ENCODE results near the gene ST6GALNAC1. TPM values are rescaled to one million over a fixed set of nuclear protein-coding genes. Genes with fewer than 3 reads are reported as not detected.
A peak's percentile ranks its signal among the peaks of the same experiment; 100 is the strongest.

ST6GALNAC1 gene
- total and polyA plus RNA-seq, 4 experiments from 2014 or later, result 12.7 to 45.8 (median 14.4) TPM

DNA sequence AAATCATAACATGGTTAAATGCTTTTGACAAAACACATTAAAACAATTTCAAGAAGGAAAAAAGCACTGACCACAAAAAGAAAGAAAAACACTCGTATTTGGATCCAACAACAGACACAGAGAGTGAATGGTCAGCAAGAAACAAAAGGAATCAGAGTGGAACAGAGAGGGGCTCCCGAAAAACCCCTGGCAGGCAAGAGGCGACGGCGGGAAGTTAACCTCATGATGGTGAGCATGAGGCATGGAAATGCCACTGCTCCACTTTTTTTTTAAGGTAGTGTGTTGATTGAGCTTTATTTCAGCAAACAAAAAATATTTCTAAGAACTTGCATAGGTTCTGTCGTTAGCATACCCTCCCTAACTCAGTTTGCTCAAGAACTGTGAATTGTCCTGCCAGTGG is 32.1 kb upstream of the ST6GALNAC1 start:
- peaks cover 16 to 23% (median 22%) of the 10 kb centered on the region in 4 donors for H3K4me1 Mint-ChIP-seq
- DNase-seq, result no peak
- Histone ChIP-seq H3K36me3 (ENCODE audit: insufficient read depth, low read length) (no peaks in the 10 kb centered on the region), H3K27me3 (ENCODE audit: insufficient read depth, low read length) (no peaks in the 10 kb centered on the region), H3K4me1 (ENCODE audit: insufficient read depth, low read length) (peaks cover 45% of the 10 kb centered on the region), H3K9me3 (ENCODE audit: control insufficient read depth in 1 of 2, low read length in 2 of 2) (no peaks in the 10 kb centered on the region), H3K4me3 (ENCODE audit: low read length in 2 of 2) (no peak overlapping the region), H3K27ac (ENCODE audit: low read depth, low read length) (no peak overlapping the region)
- peaks cover 0 to 7% of the 10 kb centered on the region in 2 donors for H3K36me3 Mint-ChIP-seq
- H3K27me3 Mint-ChIP-seq, result no peaks in the 10 kb centered on the region
- H3K27ac Mint-ChIP-seq, result no peak overlapping the region
- H3K4me3 Mint-ChIP-seq, result no peak overlapping the region
- no peaks in the 10 kb centered on the region for H3K9me3 Mint-ChIP-seq
- intact Hi-C loops (cut with micrococcal nuclease), result loop anchor here (10.0 kb wide), 1 partner anchor 221 kb away; the partner anchor contains the start of gene UBE2O
- POLR2A ChIA-PET (ENCODE audit: partially characterized antibody), result interaction anchor here (1.5 kb wide), 2 partner anchors 17 to 32 kb away, joined by 3 to 5 read pairs; partner anchors contain the start of gene ST6GALNAC1
- CTCF ChIA-PET (ENCODE audit: partially characterized antibody), result interaction anchor here (1.2 to 1.5 kb wide), 2 partner anchors 117 to 153 kb away, joined by 4 read pairs; no protein-coding TSS in a partner anchor

DNA sequence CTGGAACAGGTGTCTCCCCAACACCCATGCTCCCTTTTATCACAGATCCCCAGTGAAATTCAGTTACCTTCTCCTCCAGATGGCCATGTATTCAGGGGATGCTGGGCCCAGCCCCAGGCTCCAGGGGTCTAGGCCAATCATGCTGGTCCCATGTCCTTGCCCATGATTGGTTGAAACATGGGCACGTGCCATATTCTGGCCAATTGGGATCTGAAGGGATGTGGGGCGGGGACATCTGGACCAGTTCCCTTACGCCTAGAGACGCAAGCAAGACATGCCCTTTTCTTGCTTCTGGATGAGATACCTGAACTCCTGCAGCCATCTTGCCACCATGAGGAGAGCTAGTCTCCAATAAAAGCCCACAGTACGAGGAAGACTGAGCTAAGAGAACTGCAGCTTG is 31.0 kb upstream of the ST6GALNAC1 start:
- no peaks in the 10 kb centered on the region for H3K27me3 Mint-ChIP-seq
- no peaks in the 10 kb centered on the region for H3K9me3 Mint-ChIP-seq
- Histone ChIP-seq H3K4me3 (ENCODE audit: low read length in 2 of 2) (no peak overlapping the region), H3K27ac (ENCODE audit: low read depth, low read length) (no peak overlapping the region), H3K4me1 (ENCODE audit: insufficient read depth, low read length) (peaks cover 56% of the 10 kb centered on the region), H3K27me3 (ENCODE audit: insufficient read depth, low read length) (no peaks in the 10 kb centered on the region), H3K36me3 (ENCODE audit: insufficient read depth, low read length) (no peaks in the 10 kb centered on the region), H3K9me3 (ENCODE audit: control insufficient read depth in 1 of 2, low read length in 2 of 2) (no peaks in the 10 kb centered on the region)
- no peak overlapping the region for H3K4me3 Mint-ChIP-seq
- peaks cover 20 to 32% (median 31%) of the 10 kb centered on the region in 4 donors for H3K4me1 Mint-ChIP-seq
- intact Hi-C loops (cut with micrococcal nuclease), result loop anchor here (5.0 to 10.0 kb wide), 3 partner anchors 52 to 220 kb away; partner anchors contain the start of genes JMJD6, METTL23 and UBE2O
- H3K27ac Mint-ChIP-seq, result no peak overlapping the region
- peaks cover 0 to 7% of the 10 kb centered on the region in 2 donors for H3K36me3 Mint-ChIP-seq
- DNase-seq, result no peak
- ChIA-PET CTCF (ENCODE audit: partially characterized antibody) (interaction anchor here (0.7 to 1.6 kb wide), 5 partner anchors 32 to 152 kb away, joined by 3 to 8 read pairs (median 4); no protein-coding TSS in a partner anchor), POLR2A (ENCODE audit: partially characterized antibody) (interaction anchor here (0.6 to 1.5 kb wide), 3 partner anchors 13 to 117 kb away, joined by 3 to 5 read pairs (median 5); no protein-coding TSS in a partner anchor)

DNA sequence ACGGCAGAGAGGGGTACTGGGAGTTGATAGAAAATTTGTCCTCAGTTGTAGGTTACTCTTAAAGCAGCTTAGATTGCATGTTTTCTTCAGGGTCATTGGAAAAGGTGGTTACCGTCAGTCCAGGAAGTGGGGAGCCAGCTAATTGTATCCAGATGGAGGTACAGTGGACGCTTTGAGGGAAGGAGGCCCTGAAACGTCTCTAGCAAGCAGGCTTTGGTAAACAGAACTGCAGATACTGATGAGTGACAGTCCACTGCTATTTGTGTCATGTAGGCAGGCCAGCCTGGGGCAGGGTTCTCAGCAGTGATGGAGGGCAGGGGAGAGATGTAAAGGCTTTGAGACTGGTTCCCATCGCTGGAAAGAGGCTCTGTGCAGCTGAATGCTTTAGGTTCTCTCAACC is 30.2 kb upstream of the ST6GALNAC1 start:
- H3K4me1 Mint-ChIP-seq, result peaks cover 22 to 32% (median 29%) of the 10 kb centered on the region in 4 donors
- Histone ChIP-seq H3K4me3 (ENCODE audit: low read length in 2 of 2) (no peak overlapping the region), H3K27ac (ENCODE audit: low read depth, low read length) (no peak overlapping the region), H3K27me3 (ENCODE audit: insufficient read depth, low read length) (no peaks in the 10 kb centered on the region), H3K4me1 (ENCODE audit: insufficient read depth, low read length) (peaks cover 48% of the 10 kb centered on the region), H3K36me3 (ENCODE audit: insufficient read depth, low read length) (no peaks in the 10 kb centered on the region), H3K9me3 (ENCODE audit: control insufficient read depth in 1 of 2, low read length in 2 of 2) (no peaks in the 10 kb centered on the region)
- intact Hi-C loops (cut with micrococcal nuclease), result loop anchor here (5.0 to 10.0 kb wide), 3 partner anchors 51 to 219 kb away; partner anchors contain the start of genes JMJD6, METTL23 and UBE2O
- peak overlapping the region in 2 of 7 donors; percentile 35 to 57 for H3K27ac Mint-ChIP-seq
- peak overlapping the region in 3 of 8 donors; percentile 17 to 54 (median 46) for H3K4me3 Mint-ChIP-seq
- ChIA-PET CTCF (ENCODE audit: partially characterized antibody) (interaction anchor here (0.7 to 2.3 kb wide), 4 partner anchors 10 to 151 kb away, joined by 3 to 8 read pairs (median 4); no protein-coding TSS in a partner anchor), POLR2A (ENCODE audit: partially characterized antibody) (interaction anchor here (1.5 kb wide), 1 partner anchor 117 kb away, joined by 3 read pairs; no protein-coding TSS in a partner anchor)
- H3K9me3 Mint-ChIP-seq, result no peaks in the 10 kb centered on the region
- H3K36me3 Mint-ChIP-seq, result peaks cover 0 to 7% of the 10 kb centered on the region in 2 donors
- DNase-seq, result no peak
- no peaks in the 10 kb centered on the region for H3K27me3 Mint-ChIP-seq

DNA sequence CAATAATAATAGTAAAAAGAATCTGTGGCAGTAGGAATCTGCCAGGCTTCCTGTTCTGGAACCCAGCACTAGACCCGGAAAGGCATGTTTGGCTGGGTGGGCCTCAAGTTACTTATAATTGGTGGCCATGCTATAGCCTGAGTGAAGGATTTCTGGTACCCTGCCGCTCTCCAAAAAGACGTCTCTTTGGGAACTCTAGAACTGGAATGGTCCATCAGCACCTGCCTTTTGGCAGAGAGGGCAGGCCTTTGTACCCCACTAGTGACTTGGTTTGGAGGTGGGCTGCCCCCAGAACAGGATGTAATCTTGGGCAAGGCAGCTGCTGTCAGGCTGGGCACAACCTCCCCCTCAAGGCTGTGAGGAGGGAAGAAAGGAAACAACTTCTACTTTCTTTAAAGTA is 29.3 kb upstream of the ST6GALNAC1 start:
- Histone ChIP-seq H3K9me3 (ENCODE audit: control insufficient read depth in 1 of 2, low read length in 2 of 2) (no peaks in the 10 kb centered on the region), H3K27me3 (ENCODE audit: insufficient read depth, low read length) (no peaks in the 10 kb centered on the region), H3K4me1 (ENCODE audit: insufficient read depth, low read length) (peaks cover 40% of the 10 kb centered on the region), H3K27ac (ENCODE audit: low read depth, low read length) (no peak overlapping the region), H3K36me3 (ENCODE audit: insufficient read depth, low read length) (no peaks in the 10 kb centered on the region), H3K4me3 (ENCODE audit: low read length in 2 of 2) (no peak overlapping the region)
- peaks cover 22 to 32% (median 29%) of the 10 kb centered on the region in 4 donors for H3K4me1 Mint-ChIP-seq
- CTCF ChIA-PET (ENCODE audit: partially characterized antibody), result interaction anchor here (0.6 to 2.3 kb wide), 2 partner anchors 11 to 150 kb away, joined by 4 to 5 read pairs; no protein-coding TSS in a partner anchor
- no peaks in the 10 kb centered on the region for H3K9me3 Mint-ChIP-seq
- no peak for DNase-seq
- peak overlapping the region; percentile 87 to 97 (median 92) for H3K4me3 Mint-ChIP-seq
- no peaks in the 10 kb centered on the region for H3K27me3 Mint-ChIP-seq
- intact Hi-C loops (cut with micrococcal nuclease), result loop anchor here (5.0 to 10.0 kb wide), 3 partner anchors 51 to 218 kb away; partner anchors contain the start of genes JMJD6, METTL23 and UBE2O
- peak overlapping the region in 3 of 7 donors; percentile 96 to 98 (median 98) for H3K27ac Mint-ChIP-seq
- peaks cover 0 to 7% of the 10 kb centered on the region in 2 donors for H3K36me3 Mint-ChIP-seq
- POLR2A ChIA-PET (ENCODE audit: partially characterized antibody), result interaction anchor here (1.3 to 4.1 kb wide), 6 partner anchors 8 to 112 kb away, joined by 4 to 86 read pairs (median 18); no protein-coding TSS in a partner anchor

DNA sequence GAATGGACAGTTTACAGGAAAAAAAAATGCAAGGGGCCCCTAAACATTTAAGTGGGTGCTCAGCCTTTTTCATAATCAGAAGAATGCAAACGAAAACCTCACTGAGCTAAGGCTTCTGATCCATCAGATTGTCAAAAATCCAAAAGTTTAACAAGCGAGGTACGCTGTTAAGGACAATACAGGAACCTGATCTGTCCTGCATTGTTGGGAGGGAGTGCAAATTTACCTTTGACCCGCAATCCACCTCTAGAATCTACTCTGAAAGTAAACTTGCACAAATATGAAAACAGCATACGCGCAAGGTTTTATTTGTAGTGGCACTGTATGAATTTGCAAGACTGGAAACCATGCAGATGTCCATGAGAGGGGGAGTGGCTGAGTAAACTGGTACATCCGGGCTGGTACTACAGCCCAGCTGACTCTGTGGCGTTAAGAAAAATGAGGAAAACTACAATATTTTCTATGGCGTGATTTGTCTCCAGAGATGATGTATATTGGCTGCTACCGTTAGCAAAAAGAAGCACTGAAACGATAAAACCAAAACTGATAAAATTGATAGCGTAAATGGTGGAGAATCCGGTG is 28.8 kb upstream of the ST6GALNAC1 start:
- H3K36me3 ChIP-seq (ENCODE audit: insufficient read depth, low read length), result no peaks in the 10 kb centered on the region
- CTCF ChIA-PET (ENCODE audit: partially characterized antibody), result interaction anchor here (0.6 to 3.3 kb wide), 8 partner anchors 9 to 149 kb away, joined by 3 to 29 read pairs (median 6); no protein-coding TSS in a partner anchor
- peak overlapping the region; percentile 75 to 83 for H3K4me3 ChIP-seq (ENCODE audit: low read length in 2 of 2)
- H3K27me3 ChIP-seq (ENCODE audit: insufficient read depth, low read length), result no peaks in the 10 kb centered on the region
- H3K27ac Mint-ChIP-seq, result peak overlapping the region; percentile 91 to 98 (median 97)
- peak overlapping the region; percentile 72 for H3K27ac ChIP-seq (ENCODE audit: low read depth, low read length)
- no peak for DNase-seq
- peaks cover 0 to 7% of the 10 kb centered on the region in 2 donors for H3K36me3 Mint-ChIP-seq
- no peaks in the 10 kb centered on the region for H3K9me3 Mint-ChIP-seq
- H3K4me1 Mint-ChIP-seq, result peaks cover 22 to 32% (median 29%) of the 10 kb centered on the region in 4 donors
- H3K27me3 Mint-ChIP-seq, result no peaks in the 10 kb centered on the region
- H3K9me3 ChIP-seq (ENCODE audit: control insufficient read depth in 1 of 2, low read length in 2 of 2), result no peaks in the 10 kb centered on the region
- intact Hi-C loops (cut with micrococcal nuclease), result loop anchor here (5.0 to 10.0 kb wide), 3 partner anchors 50 to 218 kb away; partner anchors contain the start of genes JMJD6, METTL23 and UBE2O
- POLR2A ChIA-PET (ENCODE audit: partially characterized antibody), result interaction anchor here (0.6 to 4.1 kb wide), 30 partner anchors 9 to 772 kb away, joined by 3 to 86 read pairs (median 4); partner anchors contain the start of genes JMJD6, METTL23, MXRA7 and PRCD
- peak overlapping the region; percentile 87 to 97 (median 92) for H3K4me3 Mint-ChIP-seq
- peaks cover 35% of the 10 kb centered on the region for H3K4me1 ChIP-seq (ENCODE audit: insufficient read depth, low read length)

DNA sequence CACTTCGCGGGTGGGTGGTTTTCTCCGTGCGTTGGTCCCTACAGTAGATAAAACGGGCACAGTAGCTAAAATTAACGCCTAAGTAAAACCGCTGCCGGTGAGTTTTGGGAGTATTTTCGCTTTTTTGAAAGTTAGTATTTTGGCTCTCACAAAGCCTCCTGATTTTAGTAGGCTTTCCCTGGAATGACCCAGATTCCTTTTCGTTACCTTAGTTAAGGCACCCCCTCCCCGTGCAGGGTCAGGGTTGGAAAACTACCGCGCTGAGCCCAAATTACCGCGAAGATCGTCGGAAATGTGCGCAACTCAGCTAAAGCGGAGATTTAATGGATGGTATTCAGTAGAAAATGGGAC is 28.3 kb upstream of the ST6GALNAC1 start:
- DNase-seq, result no peak
- Mint-ChIP-seq H3K4me1 (peaks cover 22 to 32% (median 29%) of the 10 kb centered on the region in 4 donors), H3K4me3 (peak overlapping the region; percentile 87 to 97 (median 92)), H3K36me3 (peaks cover 0 to 7% of the 10 kb centered on the region in 2 donors), H3K9me3 (no peaks in the 10 kb centered on the region), H3K27ac (peak overlapping the region; percentile 91 to 98 (median 97)), H3K27me3 (no peaks in the 10 kb centered on the region)
- Histone ChIP-seq H3K27me3 (ENCODE audit: insufficient read depth, low read length) (no peaks in the 10 kb centered on the region), H3K36me3 (ENCODE audit: insufficient read depth, low read length) (no peaks in the 10 kb centered on the region), H3K4me3 (ENCODE audit: low read length in 2 of 2) (peak overlapping the region; percentile 75 to 83), H3K9me3 (ENCODE audit: control insufficient read depth in 1 of 2, low read length in 2 of 2) (no peaks in the 10 kb centered on the region), H3K4me1 (ENCODE audit: insufficient read depth, low read length) (peaks cover 34% of the 10 kb centered on the region), H3K27ac (ENCODE audit: low read depth, low read length) (peak overlapping the region; percentile 72)
- POLR2A ChIA-PET (ENCODE audit: partially characterized antibody), result interaction anchor here (0.6 to 4.1 kb wide), 35 partner anchors 9 to 771 kb away, joined by 3 to 86 read pairs (median 4); partner anchors contain the start of genes ACOX1, JMJD6, METTL23 and MXRA7
- intact Hi-C loops (cut with micrococcal nuclease), result loop anchor here (5.0 to 10.0 kb wide), 3 partner anchors 50 to 217 kb away; partner anchors contain the start of genes JMJD6, METTL23 and UBE2O
- CTCF ChIA-PET (ENCODE audit: partially characterized antibody), result interaction anchor here (0.7 to 3.3 kb wide), 8 partner anchors 10 to 149 kb away, joined by 3 to 29 read pairs (median 6); no protein-coding TSS in a partner anchor
